Bronchial epithelial cell (primary cell): Measurements from ENCODE around the gene RAPGEF4. TPM values are rescaled to one million over a fixed set of nuclear protein-coding genes. Genes with fewer than 3 reads are reported as not detected.

Experiments
- DNase-seq: peaks from one replicate; pipeline ENCODE4 v3.0.0-alpha.2; 2010; ENCODE audit warnings: low read depth
- FAIRE-seq: peaks from 2 replicates; lab custom pipeline; 2011; peaks lifted over from hg19 to GRCh38; lab: Jason Lieb, UNC
- H3K27me3 ChIP-seq: 2 replicates; pipeline ENCODE4 v1.5.1; 2011; ENCODE audit warnings: low read length; ENCODE audit not compliant: control insufficient read depth, insufficient read depth
- H3K36me3 ChIP-seq: 2 replicates; pipeline ENCODE4 v1.5.1; 2011; ENCODE audit warnings: low read length; ENCODE audit not compliant: control insufficient read depth, insufficient read depth
- H3K4me3 ChIP-seq: 2 replicates; pipeline ENCODE4 v1.5.1; 2011; ENCODE audit warnings: mild to moderate bottlenecking, low read depth, low read length, control low read depth
- total RNA-seq: library from RNA; depleted of rRNA; stranded (reverse); fragments of >200 nt; gene quantifications from 2 replicates; pipeline ENCODE4 v1.2.1, GENCODE V29; 2014
- TF ChIP-seq, protein P1 (sequence below): IDR thresholded peaks from 2 replicates; pipeline ENCODE4 v1.5.1; 2011; ENCODE audit warnings: mild to moderate bottlenecking, moderate library complexity, low read length, control low read depth, inconsistent platforms; ENCODE audit not compliant: insufficient read depth, severe bottlenecking

RAPGEF4 gene
- 0.26 and 0.90 TPM in 2 replicates for total RNA-seq

DNA sequence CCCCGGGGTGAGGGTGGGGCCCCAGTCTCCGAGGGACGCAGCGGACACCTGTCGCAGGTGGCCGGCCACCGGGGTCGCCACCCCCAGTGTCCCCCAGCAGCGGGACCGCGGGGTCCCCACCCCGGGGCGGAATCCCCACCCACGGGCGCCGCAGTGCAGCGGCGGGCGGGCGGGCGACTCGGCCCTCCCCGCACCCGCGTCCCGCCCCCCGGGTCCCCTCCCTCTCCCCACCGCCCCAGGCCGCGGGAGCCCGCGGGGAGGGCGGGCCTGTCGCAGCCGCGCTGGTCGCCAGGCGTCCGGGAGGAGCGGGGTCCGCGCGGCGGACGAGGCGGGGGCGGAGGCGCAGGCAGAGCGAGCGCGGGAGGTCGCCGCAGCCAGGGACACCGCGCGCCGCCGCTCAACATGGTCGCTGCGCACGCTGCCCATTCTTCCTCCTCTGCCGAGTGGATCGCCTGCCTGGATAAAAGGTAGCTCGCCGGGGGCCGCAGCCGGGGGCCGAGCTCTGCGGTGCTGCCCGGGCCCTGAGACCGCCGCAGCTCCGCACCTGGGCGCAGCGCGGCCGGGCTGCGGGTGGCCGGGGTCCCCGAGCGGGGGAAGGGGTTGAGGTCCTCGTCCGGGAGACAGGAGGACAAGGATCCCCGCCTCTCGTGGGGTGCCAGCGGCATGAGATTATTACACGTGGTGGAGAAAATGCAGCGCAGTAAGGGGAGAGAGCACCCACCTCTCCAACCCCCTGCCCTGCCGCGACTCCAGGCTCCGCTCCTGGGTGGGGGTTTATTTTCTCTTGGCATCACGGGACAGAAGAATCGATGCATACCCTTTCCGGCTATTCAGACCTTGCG is at the start of gene RAPGEF4:
Gene RAPGEF4, plus strand, starts transcription at position 264 of the 842 bp plus-strand sequence. Its CDS starts 139 bp downstream, at position 403.
- peaks cover 3% of the 10 kb centered on the region for H3K27me3 ChIP-seq
- no peak for FAIRE-seq
- no peak for DNase-seq

DNA sequence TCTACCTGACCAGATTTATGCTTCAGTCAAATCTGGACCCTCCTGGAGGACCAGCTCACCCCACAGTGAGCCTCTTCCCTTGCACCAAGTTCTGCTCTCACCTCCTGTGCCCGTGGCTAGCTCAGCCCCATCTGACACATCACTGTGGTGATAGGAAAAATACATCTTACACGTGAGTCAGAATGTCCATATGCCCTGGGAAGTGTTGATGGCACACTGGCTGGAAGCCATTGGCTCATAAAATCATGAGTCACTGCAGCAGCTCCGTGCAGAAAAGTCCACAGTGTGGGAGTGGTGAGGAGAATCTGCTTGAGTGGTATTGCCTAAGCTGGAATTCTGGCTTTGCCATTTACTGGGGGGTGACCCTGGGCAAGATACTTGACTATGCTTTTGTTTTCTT is 42.6 kb upstream of the RAPGEF4 start:
- Histone ChIP-seq H3K4me3 (no peak overlapping the region), H3K27me3 (no peaks in the 10 kb centered on the region), H3K36me3 (no peaks in the 10 kb centered on the region)
- FAIRE-seq (peak; percentile 99), DNase-seq (peak; percentile 99)
- TF ChIP-seq, protein P1, sequence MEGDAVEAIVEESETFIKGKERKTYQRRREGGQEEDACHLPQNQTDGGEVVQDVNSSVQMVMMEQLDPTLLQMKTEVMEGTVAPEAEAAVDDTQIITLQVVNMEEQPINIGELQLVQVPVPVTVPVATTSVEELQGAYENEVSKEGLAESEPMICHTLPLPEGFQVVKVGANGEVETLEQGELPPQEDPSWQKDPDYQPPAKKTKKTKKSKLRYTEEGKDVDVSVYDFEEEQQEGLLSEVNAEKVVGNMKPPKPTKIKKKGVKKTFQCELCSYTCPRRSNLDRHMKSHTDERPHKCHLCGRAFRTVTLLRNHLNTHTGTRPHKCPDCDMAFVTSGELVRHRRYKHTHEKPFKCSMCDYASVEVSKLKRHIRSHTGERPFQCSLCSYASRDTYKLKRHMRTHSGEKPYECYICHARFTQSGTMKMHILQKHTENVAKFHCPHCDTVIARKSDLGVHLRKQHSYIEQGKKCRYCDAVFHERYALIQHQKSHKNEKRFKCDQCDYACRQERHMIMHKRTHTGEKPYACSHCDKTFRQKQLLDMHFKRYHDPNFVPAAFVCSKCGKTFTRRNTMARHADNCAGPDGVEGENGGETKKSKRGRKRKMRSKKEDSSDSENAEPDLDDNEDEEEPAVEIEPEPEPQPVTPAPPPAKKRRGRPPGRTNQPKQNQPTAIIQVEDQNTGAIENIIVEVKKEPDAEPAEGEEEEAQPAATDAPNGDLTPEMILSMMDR, result no peak

More for the DNA sequence above, at the start of gene RAPGEF4:
- Histone ChIP-seq H3K36me3 (no peaks in the 10 kb centered on the region), H3K4me3 (peak within 1 kb of the TSS; percentile 50)
- TF ChIP-seq, protein P1, result no peak

DNA sequence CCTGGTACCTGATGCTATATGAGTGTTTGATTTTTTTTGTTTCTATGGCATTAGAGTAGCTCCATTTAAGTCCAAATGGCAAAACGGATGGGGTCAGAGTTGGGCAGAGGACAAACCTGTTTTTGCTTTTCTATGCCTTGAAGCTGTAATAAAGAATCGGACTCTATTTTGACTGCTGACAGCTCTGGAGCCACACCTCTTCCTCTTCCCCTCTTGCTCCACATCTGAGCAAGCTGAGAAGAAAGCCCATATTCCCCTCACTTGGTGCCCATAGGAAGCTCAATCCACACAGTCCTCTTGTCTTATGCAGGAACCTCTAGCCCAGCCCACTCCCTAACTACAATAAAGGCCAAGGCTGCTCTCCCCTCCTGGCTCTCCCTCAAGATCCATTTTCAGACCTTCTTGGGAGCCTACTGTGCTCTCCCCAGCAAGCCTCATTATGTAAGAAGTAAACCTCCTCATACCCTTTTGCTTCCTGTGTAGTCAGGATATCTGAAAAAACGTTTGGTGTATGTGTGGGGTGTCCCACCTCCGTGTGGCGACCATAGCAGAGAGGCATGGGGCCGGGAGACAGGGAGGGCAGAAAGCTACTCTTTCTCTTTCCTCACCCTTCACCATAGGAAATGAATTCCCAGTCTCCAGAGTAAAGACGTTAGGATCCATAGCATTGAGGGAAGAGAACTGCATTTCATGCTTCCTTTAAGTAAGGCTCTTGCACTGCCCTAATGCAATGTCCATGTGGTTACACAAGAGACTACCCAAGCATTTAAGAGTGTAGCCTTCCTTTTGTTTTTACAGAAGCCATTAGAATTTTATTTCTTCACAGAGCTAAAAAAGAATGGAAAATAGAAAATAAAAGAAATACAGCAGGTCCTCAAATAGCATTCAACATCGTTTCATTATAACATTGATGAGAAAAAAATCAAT is 41.9 kb upstream of the RAPGEF4 start:
- DNase-seq, result peak; percentile 43
- no peaks in the 10 kb centered on the region for H3K27me3 ChIP-seq
- H3K4me3 ChIP-seq, result no peak overlapping the region
- TF ChIP-seq, protein P1, result no peak
- no peaks in the 10 kb centered on the region for H3K36me3 ChIP-seq
- no peak for FAIRE-seq

DNA sequence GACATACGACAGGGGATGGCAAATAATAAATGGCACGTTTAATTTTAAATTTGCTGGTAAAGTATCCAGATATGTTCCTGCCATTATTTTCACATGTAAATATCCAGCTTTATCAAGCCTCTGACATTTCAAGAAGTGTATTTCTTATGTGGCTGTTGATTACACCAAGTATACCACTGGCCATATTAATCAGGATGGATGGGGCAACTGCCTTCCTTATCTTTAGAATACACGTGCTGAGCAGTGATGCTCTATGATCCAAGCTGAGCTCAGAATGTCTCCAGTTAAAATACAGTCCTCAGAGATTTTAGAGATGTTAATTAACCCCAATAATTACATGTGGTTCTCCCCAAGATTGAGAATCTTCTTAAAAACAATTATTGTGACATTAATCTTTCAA is 38.3 kb upstream of the RAPGEF4 start:
- FAIRE-seq, result no peak
- Histone ChIP-seq H3K4me3 (no peak overlapping the region), H3K27me3 (no peaks in the 10 kb centered on the region), H3K36me3 (no peaks in the 10 kb centered on the region)
- TF ChIP-seq, protein P1, result no peak
- DNase-seq, result no peak

DNA sequence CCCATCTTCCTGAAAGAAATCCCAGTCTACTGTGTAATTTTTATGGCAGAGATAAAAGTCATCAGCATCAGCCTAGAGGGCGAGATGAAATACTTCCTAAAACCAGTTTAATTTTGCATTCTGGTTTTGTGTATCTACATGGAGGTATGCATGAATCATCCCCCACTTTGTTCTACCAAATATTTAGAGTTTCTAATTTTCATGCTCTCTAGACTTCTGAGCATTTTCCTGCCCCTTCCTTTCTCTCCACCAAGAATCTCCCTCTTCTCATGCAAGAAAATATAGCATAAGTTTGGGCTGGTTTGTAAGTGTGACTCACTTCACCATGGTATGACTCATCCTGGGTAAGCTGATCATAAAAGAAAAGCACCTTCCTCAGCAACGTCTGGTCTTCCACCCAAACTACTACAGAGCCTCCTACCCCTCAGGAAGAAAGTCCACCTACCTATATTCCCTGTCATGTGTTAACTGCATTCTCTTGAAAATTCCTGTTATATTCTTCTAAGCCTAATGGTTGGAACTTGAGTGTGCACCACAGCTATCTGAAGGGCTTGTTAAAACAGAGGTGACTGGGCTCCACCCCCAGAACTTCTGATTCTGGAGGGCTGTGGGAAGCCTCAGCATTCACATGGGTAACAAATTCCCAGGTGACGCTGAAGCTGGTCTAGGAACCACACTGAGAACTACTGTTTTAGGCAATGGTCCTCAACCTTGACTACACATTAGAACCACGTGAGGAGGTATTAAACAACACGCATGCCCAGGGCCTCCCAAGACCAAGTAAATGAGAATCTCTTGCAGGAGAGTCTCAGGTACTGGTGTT is 37.4 kb upstream of the RAPGEF4 start:
- H3K4me3 ChIP-seq, result no peak overlapping the region
- no peaks in the 10 kb centered on the region for H3K27me3 ChIP-seq
- no peak for FAIRE-seq
- no peaks in the 10 kb centered on the region for H3K36me3 ChIP-seq
- DNase-seq, result peak; percentile 94
- TF ChIP-seq, protein P1, result no peak
